Activated T-cell treated with anti-CD3 and anti-CD28 coated beads for 48 hours (primary cell): ENCODE measurements around the gene TSPAN17.
A peak's percentile ranks its signal among the peaks of the same experiment; 100 is the strongest.
"Not testable (repeated sequence)": the region's sequence is repeated elsewhere in the genome, so short reads cannot be mapped to it uniquely, and the experiment has no call there.

Experiments used
- DNase-seq: peaks from one replicate; pipeline ENCODE4 v3.0.0-alpha.2; 2020; ENCODE audit warnings: low read depth

TSPAN17 gene

GRCh38 chr5:176647030-176647842 is at the start of gene TSPAN17:
Gene TSPAN17 (plus strand): TSS chr5:176647484. CDS start chr5:176647616, 132 bp downstream.
- DNase-seq, result peak; percentile 100

GRCh38 chr5:176599749-176600430 is 47.4 kb upstream of the TSPAN17 start:
- DNase-seq, result not testable (repeated sequence)

- DNase-seq, result no peak
Observed at GRCh38 chr5:176601901-176602482, 45.3 kb upstream of the TSPAN17 start.

GRCh38 chr5:176603091-176603490 is 44.2 kb upstream of the TSPAN17 start:
- no peak for DNase-seq

- no peak for DNase-seq
Observed at GRCh38 chr5:176606032-176606431, 41.3 kb upstream of the TSPAN17 start.

GRCh38 chr5:176606875-176607274 is 40.4 kb upstream of the TSPAN17 start:
- DNase-seq, result no peak

- DNase-seq, result no peak
Observed at GRCh38 chr5:176608142-176608705, 39.1 kb upstream of the TSPAN17 start.

- DNase-seq, result no peak
Observed at GRCh38 chr5:176608937-176609723, 38.2 kb upstream of the TSPAN17 start.

GRCh38 chr5:176609724-176610434 is 37.4 kb upstream of the TSPAN17 start, which contains the start of gene GPRIN1:
Gene GPRIN1 (minus strand): TSS chr5:176610156. CDS start chr5:176599834, 10,322 bp downstream.
- DNase-seq, result peak; percentile 77

- DNase-seq, result no peak
Observed at GRCh38 chr5:176610435-176610773, 36.9 kb upstream of the TSPAN17 start.

GRCh38 chr5:176611435-176611834 is 35.8 kb upstream of the TSPAN17 start:
- no peak for DNase-seq

GRCh38 chr5:176612008-176612407 is 35.3 kb upstream of the TSPAN17 start:
- no peak for DNase-seq

GRCh38 chr5:176612855-176613254 is 34.4 kb upstream of the TSPAN17 start:
- no peak for DNase-seq

- DNase-seq, result no peak
Observed at GRCh38 chr5:176614805-176615478, 32.3 kb upstream of the TSPAN17 start.

- DNase-seq, result no peak
Observed at GRCh38 chr5:176616511-176616910, 30.8 kb upstream of the TSPAN17 start.

- no peak for DNase-seq
Observed at GRCh38 chr5:176618783-176619182, 28.5 kb upstream of the TSPAN17 start.

- peak; percentile 86 for DNase-seq
Observed at GRCh38 chr5:176619203-176619568, 28.1 kb upstream of the TSPAN17 start.

GRCh38 chr5:176619569-176620332 is 27.5 kb upstream of the TSPAN17 start:
- DNase-seq, result no peak

- no peak for DNase-seq
Observed at GRCh38 chr5:176620333-176620981, 26.8 kb upstream of the TSPAN17 start.
